ENCODE measurements around the gene DYRK1A.

- TF ChIP-seq, protein P1, sequence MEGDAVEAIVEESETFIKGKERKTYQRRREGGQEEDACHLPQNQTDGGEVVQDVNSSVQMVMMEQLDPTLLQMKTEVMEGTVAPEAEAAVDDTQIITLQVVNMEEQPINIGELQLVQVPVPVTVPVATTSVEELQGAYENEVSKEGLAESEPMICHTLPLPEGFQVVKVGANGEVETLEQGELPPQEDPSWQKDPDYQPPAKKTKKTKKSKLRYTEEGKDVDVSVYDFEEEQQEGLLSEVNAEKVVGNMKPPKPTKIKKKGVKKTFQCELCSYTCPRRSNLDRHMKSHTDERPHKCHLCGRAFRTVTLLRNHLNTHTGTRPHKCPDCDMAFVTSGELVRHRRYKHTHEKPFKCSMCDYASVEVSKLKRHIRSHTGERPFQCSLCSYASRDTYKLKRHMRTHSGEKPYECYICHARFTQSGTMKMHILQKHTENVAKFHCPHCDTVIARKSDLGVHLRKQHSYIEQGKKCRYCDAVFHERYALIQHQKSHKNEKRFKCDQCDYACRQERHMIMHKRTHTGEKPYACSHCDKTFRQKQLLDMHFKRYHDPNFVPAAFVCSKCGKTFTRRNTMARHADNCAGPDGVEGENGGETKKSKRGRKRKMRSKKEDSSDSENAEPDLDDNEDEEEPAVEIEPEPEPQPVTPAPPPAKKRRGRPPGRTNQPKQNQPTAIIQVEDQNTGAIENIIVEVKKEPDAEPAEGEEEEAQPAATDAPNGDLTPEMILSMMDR (IDR thresholded peaks at IDR 0.05): no peak
- TF ChIP-seq POLR2A (IDR thresholded peaks at IDR 0.05) (no peak), EP300 (IDR thresholded peaks at IDR 0.05; ENCODE audit: low read depth) (no peak), POLR2AphosphoS5 (IDR thresholded peaks at IDR 0.05) (no peak)
Measured at GRCh38 chr21:37449302-37449937, 82.8 kb downstream of the DYRK1A start.

Measured in transverse colon (tissue), 4 donors.